GM23338 (cell line): ENCODE data around the gene CMTR1. TPM values are rescaled to one million over a fixed set of nuclear protein-coding genes. Genes with fewer than 3 reads are reported as not detected.

ENCODE experiments used
- ATAC-seq: fragments of 200-7000 bp; cut with Tn5 transposase; 3 replicates; pipeline ENCODE4 v1.9.1; 2020
- DNase-seq: peaks from one replicate; pipeline ENCODE4 v3.0.0-alpha.2; 2015; ENCODE audit warnings: low spot score
- H2AFZ ChIP-seq: fragments of 200-600 bp; sonication (generic); 2 replicates; pipeline ENCODE4 v1.8.0; 2016; ENCODE audit warnings: antibody characterized with exemption, mild to moderate bottlenecking, moderate library complexity
- H3F3A ChIP-seq: fragments of 200-600 bp; sonication (generic); replicated peaks from 2 replicates; pipeline ENCODE4 v1.8.0; 2017; ENCODE audit warnings: antibody characterized with exemption, mixed run types, low read depth
- H3K27ac ChIP-seq: fragments of 200-600 bp; sonication (generic); 2 replicates; pipeline ENCODE4 v1.6.1; 2016; ENCODE audit warnings: low read depth
- H3K27me3 ChIP-seq: fragments of 200-600 bp; sonication (generic); 2 replicates; pipeline ENCODE4 v1.8.0; 2016; ENCODE audit warnings: mild to moderate bottlenecking, mixed run types, moderate library complexity; ENCODE audit not compliant: insufficient read depth
- H3K36me3 ChIP-seq: fragments of 200-600 bp; sonication (generic); 2 replicates; pipeline ENCODE4 v1.8.0; 2016; ENCODE audit warnings: mild to moderate bottlenecking; ENCODE audit not compliant: insufficient read depth
- H3K4me1 ChIP-seq: fragments of 200-600 bp; sonication (generic); 2 replicates; pipeline ENCODE4 v1.8.0; 2016; ENCODE audit warnings: mild to moderate bottlenecking, moderate library complexity; ENCODE audit not compliant: insufficient read depth
- H3K4me2 ChIP-seq: fragments of 200-600 bp; sonication (generic); 2 replicates; pipeline ENCODE4 v1.7.1; 2017; ENCODE audit warnings: mixed run types
- H3K4me3 ChIP-seq: fragments of 200-600 bp; sonication (generic); 2 replicates; pipeline ENCODE4 v1.6.1; 2016; ENCODE audit warnings: mixed run types
- H3K79me2 ChIP-seq: fragments of 200-600 bp; sonication (generic); replicated peaks from 2 replicates; pipeline ENCODE4 v1.8.0; 2017; ENCODE audit warnings: mild to moderate bottlenecking; ENCODE audit not compliant: insufficient read depth
- H3K9me2 ChIP-seq: fragments of 200-600 bp; sonication (generic); 2 replicates; pipeline ENCODE4 v1.8.0; 2017; ENCODE audit not compliant: insufficient read depth
- H4K20me1 ChIP-seq: fragments of 200-600 bp; sonication (generic); replicated peaks from 2 replicates; pipeline ENCODE4 v1.8.0; 2017; ENCODE audit warnings: mild to moderate bottlenecking; ENCODE audit not compliant: insufficient read depth
- H3K27ac Mint-ChIP-seq: 2 replicates; pipeline ENCODE4 v1.8.0; 2020; ENCODE audit warnings: inconsistent platforms, mild to moderate bottlenecking, moderate library complexity, mixed read lengths
- H3K27me3 Mint-ChIP-seq: 3 replicates; pipeline ENCODE4 v1.8.0; 2022; ENCODE audit warnings: low read depth, mild to moderate bottlenecking, moderate library complexity, mixed read lengths, inconsistent platforms; ENCODE audit not compliant: insufficient read depth, poor library complexity
- H3K36me3 Mint-ChIP-seq: 3 replicates; pipeline ENCODE4 v1.8.0; 2021; ENCODE audit warnings: low read depth, mild to moderate bottlenecking, inconsistent platforms, moderate library complexity, mixed read lengths
- H3K4me1 Mint-ChIP-seq: 3 replicates; pipeline ENCODE4 v1.8.0; 2020; ENCODE audit warnings: mild to moderate bottlenecking, inconsistent platforms, mixed read lengths
- H3K4me3 Mint-ChIP-seq: 3 replicates; pipeline ENCODE4 v1.8.0; 2021; ENCODE audit warnings: moderate library complexity, mild to moderate bottlenecking, inconsistent platforms, mixed read lengths
- H3K9me3 Mint-ChIP-seq: 3 replicates; pipeline ENCODE4 v1.8.0; 2020; ENCODE audit warnings: moderate library complexity, mild to moderate bottlenecking, inconsistent platforms, mixed read lengths
- CREB1 ChIP-seq: fragments of 250-450 bp; sonication (Bioruptor Pico); IDR thresholded peaks from 2 replicates; pipeline ENCODE4 v1.5.0; 2020; ENCODE audit warnings: low read depth, mild to moderate bottlenecking, moderate library complexity
- CTCF ChIP-seq, 2 experiments: fragments of 200-600 bp in 1 of 2; sonication (generic) in 1 of 2; conservative IDR thresholded peaks; 2 replicates each; pipeline versions ENCODE4 v1.5.1 to v1.6.1; 2016 to 2017; ENCODE audit warnings: antibody characterized with exemption in 2 of 2, low read depth in 2 of 2, mild to moderate bottlenecking in 2 of 2, moderate library complexity in 1 of 2
- EZH2 ChIP-seq: fragments of 200-600 bp; sonication (generic); IDR thresholded peaks from one replicate; pipeline ENCODE4 v1.8.0; 2017; ENCODE audit warnings: antibody characterized with exemption, mild to moderate bottlenecking, low read depth; ENCODE audit not compliant: unreplicated experiment
- JUNB ChIP-seq: IDR thresholded peaks from one replicate; pipeline ENCODE4 v1.6.1; 2016; ENCODE audit warnings: antibody characterized with exemption; ENCODE audit not compliant: unreplicated experiment
- REST ChIP-seq: IDR thresholded peaks from one replicate; pipeline ENCODE4 v1.6.1; 2018; ENCODE audit warnings: antibody characterized with exemption; ENCODE audit not compliant: unreplicated experiment
- ZNF462 ChIP-seq: fragments of 250-450 bp; sonication (Bioruptor Pico); IDR thresholded peaks from 2 replicates; pipeline ENCODE4 v1.5.0; 2020; ENCODE audit warnings: mild to moderate bottlenecking, moderate library complexity
- polyA plus RNA-seq: library from polyadenylated mRNA; unstranded; fragments of >200 nt; fragmentation: Nextera tagmentation; extraction: Ambion mirVana; gene quantifications from 2 replicates; pipeline ENCODE4 v1.2.1, GENCODE V29; 2016
- total RNA-seq: library from RNA; depleted of rRNA; stranded (reverse); fragments of >200 nt; shearing (Covaris generic); gene quantifications from 2 replicates; pipeline ENCODE4 v1.2.3, GENCODE V29; 2014

Gene CMTR1
- total and polyA plus RNA-seq, 2 experiments from 2014 or later = 7.3 to 36.4 TPM

- no peaks in the 10 kb centered on the region for H3K27me3 ChIP-seq
- ATAC-seq = peak; percentile 87
- no peak overlapping the region for H3K4me3 Mint-ChIP-seq
Observed at GRCh38 chr6:37525460-37526357, 92.7 kb downstream of the CMTR1 start.

More at GRCh38 chr6:37525460-37526357, 92.7 kb downstream of the CMTR1 start:
- H3K27me3 Mint-ChIP-seq = peaks cover 9% of the 10 kb centered on the region
- no peak overlapping the region for H3K4me2 ChIP-seq
- no peak overlapping the region for H3K27ac ChIP-seq
- H3K4me1 Mint-ChIP-seq = peaks cover 15% of the 10 kb centered on the region; the same call in 2 of the 3 replicates
- H2AFZ ChIP-seq = no peak overlapping the region
- H3K27ac Mint-ChIP-seq = no peak overlapping the region
- no peaks in the 10 kb centered on the region; the same call in 1 of the 2 replicates for H3K4me1 ChIP-seq
- TF ChIP-seq EZH2 (no peak), CREB1 (peak; percentile 20; the same call in 1 of the 2 replicates), REST (peak; percentile 82), ZNF462 (CRISPR knock-in tag) (0 out of 2 replicates have a peak, but pooled peaks have one; percentile 9), CTCF (conservative IDR thresholded peaks at IDR 0.05; ENCODE audit: low read depth in 2 of 2) (peak; percentile 39 to 41), JUNB (no peak)
- H3K9me2 ChIP-seq = no peaks in the 10 kb centered on the region
- no peak overlapping the region for H3K4me3 ChIP-seq
- peaks cover 5% of the 10 kb centered on the region; the same call in 1 of the 2 replicates for H4K20me1 ChIP-seq
- peak; percentile 81 for DNase-seq
- no peaks in the 10 kb centered on the region; the same call in 2 of the 3 replicates for H3K9me3 Mint-ChIP-seq
- H3F3A ChIP-seq = no peaks in the 10 kb centered on the region
- H3K79me2 ChIP-seq = no peaks in the 10 kb centered on the region
- H3K36me3 ChIP-seq = no peaks in the 10 kb centered on the region
- H3K36me3 Mint-ChIP-seq = no peaks in the 10 kb centered on the region
